DMS53 treated with DMSO at 0.1 percent for 48 hours (cell line): ENCODE results near the gene SSRP1.
A peak's percentile ranks its signal among the peaks of the same experiment; 100 is the strongest.
"Not testable (repeated sequence)": the region's sequence is repeated elsewhere in the genome, so short reads cannot be mapped to it uniquely, and the experiment has no call there.

Source experiments
- DNase-seq: peaks from one replicate; lab custom pipeline; 2025; ENCODE audit not compliant: unreplicated experiment; lab: John Stamatoyannopoulos, UW

The SSRP1 gene

GRCh38 chr11:57303280-57303989 lies 32.3 kb downstream of the SSRP1 start:
- peak; percentile 23 for DNase-seq

DNA sequence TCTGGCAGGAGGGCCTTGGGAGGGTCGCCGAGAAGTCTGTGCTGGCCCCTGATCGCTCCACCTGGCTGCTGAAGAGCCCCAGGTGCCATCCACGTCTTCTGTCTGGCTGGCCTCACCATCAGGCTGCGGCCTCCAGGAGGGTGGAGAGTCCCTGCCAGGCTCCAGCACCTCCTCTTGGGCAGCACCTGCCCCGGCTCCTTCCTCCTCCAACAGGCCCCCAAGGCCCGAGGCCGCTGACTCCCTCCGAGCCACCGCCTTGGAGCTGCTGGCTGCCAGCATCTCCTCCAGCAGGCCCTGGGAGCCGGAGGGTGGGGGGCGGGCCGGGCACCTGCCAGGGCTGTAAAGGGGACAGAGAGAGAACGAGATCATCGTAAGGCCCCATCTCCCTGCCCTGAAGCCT lies 33.2 kb downstream of the SSRP1 start:
- DNase-seq, result no peak

DNA sequence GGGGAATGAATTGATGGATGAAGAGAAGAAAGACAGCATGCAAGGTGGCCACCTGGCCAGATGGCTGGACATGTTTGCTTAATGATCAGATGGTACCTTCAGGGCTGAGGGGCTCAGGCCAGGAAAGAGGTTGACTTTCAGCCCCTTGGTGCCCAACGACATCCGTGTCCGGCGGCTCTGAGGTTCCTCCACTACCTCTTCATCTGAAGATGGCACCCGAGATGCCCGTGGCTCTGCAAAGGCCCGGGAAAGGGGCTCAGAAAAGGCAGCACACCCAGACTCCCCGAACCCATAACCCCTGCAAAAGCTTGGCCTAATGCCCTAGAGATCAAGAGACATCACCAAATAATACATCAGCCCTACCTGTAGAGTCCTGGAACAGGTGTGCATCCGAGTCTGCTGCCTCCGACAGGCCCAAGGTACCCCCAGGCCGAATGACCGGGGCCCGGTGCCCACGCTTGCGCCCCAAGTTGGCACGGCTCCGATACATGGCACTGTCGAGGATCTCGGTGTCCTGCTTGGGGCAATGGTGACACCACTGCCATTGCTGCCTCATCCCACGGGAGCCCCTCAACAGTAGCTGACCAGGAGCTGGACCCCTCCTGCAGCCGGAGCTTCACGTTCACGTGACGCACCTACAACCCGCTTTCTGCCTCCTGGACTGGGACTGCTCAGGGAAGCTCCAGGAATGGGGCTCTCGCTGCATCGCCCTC lies 33.8 kb downstream of the SSRP1 start:
- no peak for DNase-seq

- DNase-seq, result no peak
Measured at GRCh38 chr11:57300785-57301184, 34.9 kb downstream of the SSRP1 start.

DNA sequence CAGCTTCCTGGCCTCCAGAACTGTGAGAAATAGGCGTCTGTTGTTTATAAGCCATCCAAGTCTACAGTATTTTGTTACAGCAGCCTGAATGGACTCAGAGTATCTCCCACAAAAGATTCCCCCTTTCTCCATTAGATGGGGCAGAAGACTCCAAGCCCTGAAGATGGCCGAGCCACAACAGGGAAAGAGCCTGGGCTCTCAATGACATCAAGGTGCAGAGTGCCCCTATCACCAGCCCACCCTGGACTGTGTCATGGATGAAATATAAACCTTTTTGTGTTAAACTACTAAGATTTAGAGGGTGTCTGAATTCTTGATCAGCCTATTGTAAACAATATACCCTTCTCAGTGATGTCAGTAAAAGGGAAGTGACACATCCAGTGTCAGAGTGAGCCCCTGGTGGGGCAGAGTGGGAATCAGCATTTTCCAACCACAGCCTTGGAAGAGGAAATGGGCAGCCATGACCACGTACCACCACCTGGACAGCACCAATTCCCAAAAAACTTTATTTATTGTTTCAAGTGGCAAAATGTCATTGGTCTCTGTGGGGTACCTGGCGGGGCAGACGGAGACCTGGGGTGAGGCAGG lies 36.4 kb downstream of the SSRP1 start:
- no peak for DNase-seq

- DNase-seq, result no peak
Measured at GRCh38 chr11:57297221-57297620, 38.5 kb downstream of the SSRP1 start.

DNA sequence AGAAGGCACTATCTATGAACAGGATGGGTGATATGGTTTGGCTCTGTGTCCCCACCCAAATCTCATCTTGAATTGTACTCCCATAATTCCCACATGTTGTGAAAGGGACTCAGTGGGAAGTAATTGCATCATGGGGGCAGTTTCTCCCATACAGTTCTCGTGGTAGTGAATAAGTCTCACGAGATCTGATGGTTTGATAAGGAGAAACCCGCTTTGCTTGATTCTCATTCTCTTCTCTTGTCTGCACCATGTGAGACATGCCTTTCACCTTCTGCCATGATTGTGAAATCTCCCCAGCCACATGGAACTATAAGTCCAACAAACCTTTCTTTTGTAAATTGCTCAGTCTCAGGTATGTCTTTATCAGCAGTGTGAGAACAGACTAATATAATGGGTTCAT lies 39.5 kb downstream of the SSRP1 start:
- not testable (repeated sequence) for DNase-seq

- DNase-seq, result peak; percentile 3
Measured at GRCh38 chr11:57294225-57295131, 41.2 kb downstream of the SSRP1 start.

DNA sequence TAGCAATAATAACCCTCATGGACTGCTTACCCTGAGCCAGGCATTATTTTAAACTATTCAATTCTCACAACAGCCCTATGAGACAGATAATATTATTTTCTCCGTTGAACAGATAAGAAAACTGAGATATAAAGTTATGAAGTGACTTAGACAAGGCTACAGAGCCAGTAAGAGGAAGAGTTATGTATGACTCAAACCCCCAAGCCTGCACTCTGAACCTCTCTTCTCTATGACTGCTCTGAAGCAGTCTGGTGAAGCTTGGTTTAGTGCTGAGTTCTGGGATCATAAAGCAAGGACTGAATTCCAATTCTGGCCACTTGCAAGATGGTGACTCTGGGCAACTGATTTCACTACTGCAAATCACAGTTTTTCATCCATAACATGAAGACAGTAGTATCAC lies 45.4 kb downstream of the SSRP1 start:
- DNase-seq, result no peak

DNA sequence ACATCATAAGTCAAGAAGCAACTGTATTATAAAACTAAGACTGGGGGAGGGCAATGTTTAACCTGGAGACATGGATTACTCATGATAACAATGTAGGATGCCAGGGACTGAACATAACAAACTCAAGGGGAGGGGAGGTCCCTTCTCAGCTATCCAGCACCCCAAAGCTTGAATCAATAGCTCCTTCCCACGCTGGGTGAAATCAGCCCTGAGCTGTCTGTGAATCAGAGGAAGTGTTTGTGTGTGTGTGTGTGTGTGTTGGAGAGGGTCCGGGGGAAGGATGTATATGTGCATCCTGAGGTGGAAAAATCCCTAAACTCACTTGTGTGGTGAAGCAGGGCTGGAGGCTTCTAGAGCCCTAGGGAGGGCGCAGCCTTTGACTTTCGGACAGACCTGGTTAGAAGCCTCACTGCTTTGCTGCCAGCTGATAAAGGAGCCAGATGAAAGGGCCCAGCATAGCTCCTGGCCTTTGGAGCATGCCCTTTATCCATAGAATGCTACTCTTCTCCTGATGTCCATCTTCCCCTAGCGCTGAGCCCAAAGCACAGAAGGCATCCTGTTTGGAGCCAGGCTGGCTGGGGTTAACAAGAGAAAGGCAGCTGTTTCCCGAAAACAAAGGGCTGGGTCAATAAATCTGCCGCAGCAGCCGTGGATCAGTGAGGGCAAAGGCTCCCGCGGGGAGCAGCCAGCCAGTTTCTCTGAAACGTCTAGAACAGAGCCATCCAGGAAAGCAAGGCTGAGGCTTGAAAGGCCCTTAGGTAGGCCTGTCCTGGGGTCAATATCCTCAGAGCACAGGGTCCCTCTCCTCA lies 46.7 kb downstream of the SSRP1 start:
- DNase-seq, result no peak

DNA sequence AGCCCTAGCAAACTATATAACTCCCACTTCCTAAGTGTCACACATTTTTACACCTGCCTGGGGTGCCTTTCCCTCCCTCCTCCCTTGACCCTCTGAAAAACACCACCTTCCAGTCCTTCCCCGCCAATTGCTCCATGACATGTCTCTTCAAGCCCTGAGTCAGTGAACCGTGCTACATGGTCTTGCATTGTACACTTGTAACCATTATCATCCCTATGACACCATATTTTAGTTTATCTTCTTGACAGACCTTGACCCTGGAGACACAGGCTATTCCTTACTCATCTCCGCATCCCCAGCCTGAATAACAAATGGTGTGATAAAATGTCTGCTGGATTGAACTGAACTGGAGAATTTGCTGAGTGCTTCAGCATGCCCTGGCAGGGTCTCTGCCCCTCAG lies 47.8 kb downstream of the SSRP1 start:
- DNase-seq, result no peak

- DNase-seq, result no peak
Measured at GRCh38 chr11:57283231-57283990, 52.3 kb downstream of the SSRP1 start.

- not testable (repeated sequence) for DNase-seq
Measured at GRCh38 chr11:57281546-57281945, 54.1 kb downstream of the SSRP1 start.

DNA sequence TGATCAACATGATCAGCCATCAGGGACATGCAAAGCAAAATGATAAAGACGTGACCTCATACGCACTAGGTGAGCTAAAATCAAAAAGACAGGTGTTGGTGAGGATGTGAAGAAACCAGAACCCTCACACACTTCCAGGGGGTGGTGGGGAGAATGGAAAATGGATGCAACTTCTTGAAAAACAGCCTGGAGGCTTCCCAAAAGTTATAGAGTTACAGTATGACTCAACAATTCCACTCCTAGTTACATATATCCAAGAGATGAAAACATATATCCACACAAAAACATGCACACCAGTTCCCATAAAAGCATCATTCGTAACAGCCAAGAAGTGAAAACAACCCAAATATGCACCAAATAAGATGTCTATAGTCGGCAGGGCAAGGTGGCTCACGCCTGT lies 56.6 kb downstream of the SSRP1 start:
- no peak for DNase-seq

DNA sequence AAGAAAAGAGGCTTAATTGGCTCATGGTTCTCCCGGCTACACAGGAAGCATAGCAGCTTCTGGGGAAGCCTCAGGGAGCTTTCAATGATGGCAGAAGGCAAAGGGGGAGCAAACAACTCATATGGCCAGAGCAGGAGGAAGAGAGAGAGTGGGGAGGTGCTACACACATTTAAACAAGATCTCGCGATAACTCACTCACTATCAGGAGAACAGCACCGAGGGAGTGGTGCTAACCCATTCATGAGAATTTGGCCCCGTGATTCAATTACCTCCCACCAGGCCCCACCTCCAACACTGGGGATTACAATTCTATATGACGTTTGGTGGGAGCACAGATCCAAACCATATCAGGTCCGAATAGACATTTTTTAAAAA lies 57.0 kb downstream of the SSRP1 start:
- no peak for DNase-seq

DNA sequence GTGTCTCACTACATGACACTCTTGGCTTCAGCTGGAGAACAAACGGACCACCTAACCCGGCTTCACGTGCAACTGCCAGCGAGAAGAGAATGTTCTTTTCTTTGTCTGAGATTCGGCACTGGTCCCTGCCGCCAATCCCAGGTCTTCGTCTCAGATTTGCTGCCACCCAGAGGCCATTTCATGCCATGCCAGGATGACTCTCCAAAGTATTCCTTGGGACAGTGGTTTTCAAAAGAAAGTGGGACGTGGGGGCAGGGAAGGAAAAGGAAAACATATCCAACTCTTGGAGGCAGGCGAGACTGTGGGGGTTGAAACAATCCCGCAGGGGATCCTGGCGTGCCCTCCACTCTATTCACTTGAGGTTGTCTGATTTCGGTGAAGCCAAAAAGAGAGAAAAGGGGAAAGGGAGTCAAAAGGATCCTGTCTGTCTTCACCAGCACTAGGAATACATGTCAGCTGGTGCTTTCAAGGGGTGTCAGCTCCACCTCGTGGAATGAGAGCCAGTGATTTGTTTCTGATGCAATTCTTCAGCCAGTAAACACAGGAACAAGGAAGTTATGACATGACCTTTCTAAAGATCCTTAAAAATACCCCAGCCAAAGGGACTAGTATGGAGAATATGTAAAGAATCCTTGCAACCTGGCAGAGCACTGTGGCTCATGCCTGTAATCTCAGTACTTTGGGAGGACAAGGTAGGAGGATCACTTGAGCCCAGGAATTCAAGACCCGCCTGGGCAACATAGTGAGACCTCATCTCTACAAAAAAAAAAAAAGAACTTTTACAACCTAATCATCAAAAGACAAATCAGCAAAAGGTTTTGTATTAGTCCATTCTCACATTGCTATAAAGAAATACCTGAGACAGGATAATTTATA lies 57.6 kb downstream of the SSRP1 start:
- DNase-seq, result peak; percentile 25

GRCh38 chr11:57276971-57277675 lies 58.6 kb downstream of the SSRP1 start:
- no peak for DNase-seq
